Measurements from ENCODE around the gene ACOX1.

The ACOX1 gene

GRCh38 chr17:75904749-75905521, 74.0 kb downstream of the ACOX1 start, which contains the start of gene MRPL38:
MRPL38 (minus strand) TSS chr17:75904884; CDS start chr17:75904875, 9 bp downstream.
- DNase-seq: peak; percentile 98

- no peak for DNase-seq
These were observed 76.6 kb downstream of the ACOX1 start for GRCh38 chr17:75902406-75902805.

- no peak for DNase-seq
These were observed 77.2 kb downstream of the ACOX1 start for GRCh38 chr17:75901727-75902126.

GRCh38 chr17:75900691-75901533, 78.1 kb downstream of the ACOX1 start:
- DNase-seq: no peak

DNA sequence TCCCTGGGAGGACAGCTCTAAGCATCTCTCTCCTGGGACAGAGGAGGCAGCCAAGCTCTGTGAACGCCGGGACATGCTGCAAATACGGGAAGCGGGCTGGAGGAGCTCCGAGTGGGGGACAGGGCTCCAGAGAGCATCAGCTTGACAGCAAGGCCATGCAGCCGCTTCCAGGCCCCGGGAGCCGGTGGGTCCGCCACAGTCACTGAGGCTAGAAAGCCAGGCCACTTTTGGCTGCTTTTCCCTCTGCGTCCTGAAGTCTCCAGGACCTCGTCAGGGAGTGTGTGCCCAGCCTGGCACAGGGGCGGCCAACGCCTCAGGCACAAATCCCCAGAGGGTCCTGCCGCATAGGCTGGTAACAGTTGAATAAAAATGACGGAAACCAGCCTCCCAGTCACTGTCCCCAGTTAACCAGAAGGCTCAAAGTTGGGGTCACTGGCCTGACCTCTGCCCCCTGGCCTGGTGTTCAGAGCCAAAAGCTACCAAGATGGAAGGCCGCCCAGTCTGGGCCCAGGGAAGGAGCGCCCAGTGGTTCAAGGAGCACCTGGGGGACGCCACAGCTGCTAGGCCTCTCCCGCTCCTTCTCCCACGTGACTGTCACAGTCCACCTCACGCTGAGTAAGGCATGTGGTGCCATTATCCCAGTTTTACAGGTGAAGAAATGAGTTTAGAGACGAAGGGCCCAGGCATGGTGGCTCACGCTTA, 79.0 kb downstream of the ACOX1 start:
- no peak for DNase-seq

- no peak for DNase-seq
These were observed 79.6 kb downstream of the ACOX1 start for GRCh38 chr17:75899353-75899752.

GRCh38 chr17:75898791-75899190, 80.2 kb downstream of the ACOX1 start:
- no peak for DNase-seq

GRCh38 chr17:75898065-75898464, 80.9 kb downstream of the ACOX1 start:
- DNase-seq: no peak

DNA sequence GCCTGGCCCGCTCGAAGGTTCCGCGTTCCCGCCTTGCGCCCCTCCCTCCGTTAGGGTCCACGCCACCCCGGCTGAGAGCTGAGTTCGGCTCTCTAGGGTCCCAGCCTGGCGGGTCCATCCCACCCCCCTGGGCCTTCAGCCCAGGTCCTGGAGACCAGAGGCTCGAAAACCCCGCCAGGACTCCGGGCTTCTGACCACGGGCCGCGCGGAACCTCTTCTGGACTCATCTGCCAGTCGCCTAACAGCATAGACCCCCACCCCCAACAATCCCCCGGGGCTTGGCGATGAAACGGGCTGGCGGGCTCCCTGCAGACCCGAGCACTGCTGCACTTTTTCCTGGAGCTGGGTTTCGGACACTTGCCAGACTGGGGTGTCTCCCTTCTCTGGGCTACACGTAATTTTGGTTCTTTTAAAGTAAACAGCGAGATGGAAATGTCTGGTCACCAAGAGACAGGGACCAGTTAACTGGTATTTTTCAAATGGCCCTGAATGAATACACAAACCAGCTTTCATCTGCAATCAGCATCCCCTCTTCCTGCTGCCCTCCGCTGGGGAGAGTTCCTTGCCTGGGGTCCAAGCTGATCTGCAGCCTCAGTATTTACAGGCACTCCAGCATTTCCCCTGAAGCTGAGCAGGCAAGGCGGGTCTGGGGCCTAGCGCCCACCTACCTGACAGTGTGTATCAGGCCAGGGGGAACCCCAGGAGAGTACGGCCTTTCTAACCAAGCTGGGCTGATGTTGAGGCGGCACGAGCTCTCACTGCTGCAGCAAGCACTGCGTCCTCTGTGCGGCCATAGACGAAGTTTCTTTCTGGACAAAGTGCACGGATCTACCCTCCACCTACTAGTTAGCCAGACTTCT, 81.6 kb downstream of the ACOX1 start:
- DNase-seq: peak; percentile 66

GRCh38 chr17:75896415-75897159, 82.4 kb downstream of the ACOX1 start, which contains the start of gene TRIM65:
TRIM65 (minus strand) TSS chr17:75896951; CDS start chr17:75896937, 14 bp downstream.
- peak; percentile 87 for DNase-seq

DNA sequence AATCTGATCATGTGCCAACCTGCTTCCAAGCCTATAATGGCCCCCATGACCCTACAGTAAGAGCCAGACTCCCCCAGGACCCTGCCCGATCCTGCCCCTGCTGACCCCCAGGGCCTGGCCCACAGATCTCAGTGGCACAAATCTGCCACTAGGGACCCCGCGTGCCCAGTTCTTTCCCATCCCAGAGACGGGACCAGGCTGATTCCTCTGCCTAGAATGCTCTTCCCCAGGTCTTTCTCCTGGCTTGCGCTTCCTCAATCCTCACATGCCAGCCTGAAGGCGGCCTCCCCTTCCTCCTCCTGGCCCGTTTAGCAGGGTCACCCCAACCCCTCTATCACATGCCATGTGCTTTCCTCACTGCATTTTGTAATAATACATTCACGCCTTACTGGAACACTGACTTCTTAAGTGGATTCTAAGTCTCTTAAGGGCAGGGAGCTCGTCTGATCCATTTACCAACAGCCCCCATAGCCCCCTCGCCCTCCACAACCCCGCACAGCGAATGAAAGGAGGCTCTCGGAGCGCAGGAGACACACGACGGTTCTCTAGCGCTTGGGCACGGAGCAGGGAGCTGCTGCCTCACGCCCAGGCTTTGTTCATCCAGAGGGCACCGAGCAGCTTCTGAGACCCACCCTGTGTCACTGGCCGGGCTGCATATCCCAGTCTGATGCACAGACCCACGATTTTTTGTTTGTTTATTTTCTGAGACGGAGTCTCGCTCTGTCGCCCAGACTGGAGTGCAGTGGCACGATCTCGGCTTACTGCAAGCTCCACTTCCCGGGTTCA, 83.4 kb downstream of the ACOX1 start:
- no peak for DNase-seq

- DNase-seq: no peak
These were observed 84.8 kb downstream of the ACOX1 start for GRCh38 chr17:75894049-75894733.

- DNase-seq: no peak
These were observed 85.5 kb downstream of the ACOX1 start for GRCh38 chr17:75893305-75894048.

DNA sequence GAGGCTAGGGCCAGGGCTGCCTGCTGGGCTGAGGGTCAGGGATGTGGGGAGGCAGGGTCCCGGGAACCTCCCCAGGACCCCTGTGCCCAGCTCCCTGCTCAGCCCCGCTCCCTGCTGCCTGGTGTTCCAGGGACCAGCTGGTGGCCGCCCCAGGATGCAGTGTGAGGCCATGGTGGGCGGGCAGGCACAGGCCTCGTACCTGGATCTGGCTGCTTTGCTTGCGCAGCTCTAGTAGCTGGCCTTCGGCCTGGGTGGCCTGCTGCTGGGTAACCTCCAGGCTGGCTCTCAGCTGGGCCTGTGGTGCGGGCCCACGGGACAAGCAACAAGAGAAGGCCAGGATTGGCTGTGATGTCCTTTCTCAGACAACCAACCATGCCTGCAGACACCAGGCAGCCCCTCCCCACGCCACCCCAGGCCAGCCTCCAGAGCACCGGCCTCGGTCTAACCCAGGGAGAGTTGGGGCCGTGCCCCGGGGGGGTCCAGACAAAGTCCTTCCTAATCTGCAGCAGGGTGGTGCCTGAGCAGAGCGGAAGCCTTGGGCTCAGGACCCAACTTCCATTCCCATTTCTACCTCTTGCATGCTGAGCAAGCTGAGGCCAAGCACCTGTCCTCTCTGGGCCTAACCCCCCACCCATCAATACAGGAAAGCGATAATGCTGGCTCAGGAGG, 86.3 kb downstream of the ACOX1 start:
- no peak for DNase-seq

DNA sequence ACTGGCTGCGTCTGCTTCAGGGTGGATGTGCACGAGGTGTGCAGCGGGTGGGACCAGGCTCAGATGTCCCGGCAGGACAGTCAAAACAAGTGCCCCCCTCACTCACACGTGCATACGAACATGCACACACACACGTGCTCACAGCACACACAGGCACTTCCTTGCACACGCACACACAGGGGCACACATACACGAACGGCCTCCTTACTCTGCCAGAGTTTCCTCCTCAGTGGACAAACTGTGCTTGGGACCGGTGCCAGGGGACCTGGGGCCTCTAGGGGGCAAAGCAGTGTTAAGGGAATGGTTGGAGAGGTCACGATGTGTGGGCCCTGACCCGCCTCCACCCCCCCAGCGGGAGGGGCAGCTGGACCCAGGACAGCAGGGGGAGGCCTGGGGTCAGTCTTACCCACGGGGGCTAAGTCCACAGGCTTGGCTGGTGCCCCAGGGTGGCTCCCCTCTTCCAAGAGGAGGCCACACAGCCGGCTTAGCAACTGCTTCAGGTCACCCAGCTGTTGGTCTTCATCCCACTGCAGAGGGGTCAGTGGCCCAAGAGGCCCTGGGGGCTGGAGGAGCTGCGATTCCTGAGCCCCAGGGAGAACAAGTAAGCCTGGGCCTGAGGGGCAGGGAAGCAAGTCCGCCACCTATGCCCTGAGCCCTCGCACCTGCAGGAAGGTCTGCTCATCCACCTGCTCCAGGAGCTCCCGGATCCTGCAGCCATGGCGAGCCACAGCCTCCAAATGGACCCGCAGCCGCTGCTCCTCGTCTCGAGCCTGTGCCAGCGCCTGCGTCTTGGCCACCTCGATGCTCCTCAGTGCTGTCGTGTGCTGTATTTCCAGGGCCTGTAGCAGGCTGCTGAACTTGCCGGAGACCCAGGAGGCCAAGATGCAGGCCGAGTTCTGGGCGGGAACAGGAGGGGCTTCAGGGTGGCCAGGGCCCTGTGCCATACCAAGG, 87.1 kb downstream of the ACOX1 start:
- DNase-seq: no peak

Data from retina (tissue), 1 donor.